ENCODE measurements around the gene GP5.
A peak's percentile ranks its signal among the peaks of the same experiment; 100 is the strongest.

Gene GP5

GRCh38 chr3:194396859-194397756 is 2.0 kb downstream of the GP5 start:
- DNase-seq, result peak in 1 of 2 donors; percentile 50

DNA sequence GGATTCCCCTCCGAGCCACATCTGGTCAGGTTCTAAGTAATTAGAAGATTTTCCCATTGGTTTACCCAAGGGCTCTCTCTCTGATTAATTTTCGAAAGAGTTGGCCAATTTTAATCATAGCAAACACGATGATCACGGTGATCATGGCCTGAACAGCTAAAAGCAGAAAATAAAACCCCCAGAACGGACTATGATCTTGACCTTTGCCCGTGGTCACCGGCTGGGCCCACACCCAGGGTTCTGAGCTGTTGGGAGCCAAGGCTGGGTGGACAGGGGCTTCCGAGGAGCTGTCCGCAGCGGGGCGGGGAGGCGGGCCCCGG is 2.6 kb downstream of the GP5 start:
- DNase-seq, result no peak

DNA sequence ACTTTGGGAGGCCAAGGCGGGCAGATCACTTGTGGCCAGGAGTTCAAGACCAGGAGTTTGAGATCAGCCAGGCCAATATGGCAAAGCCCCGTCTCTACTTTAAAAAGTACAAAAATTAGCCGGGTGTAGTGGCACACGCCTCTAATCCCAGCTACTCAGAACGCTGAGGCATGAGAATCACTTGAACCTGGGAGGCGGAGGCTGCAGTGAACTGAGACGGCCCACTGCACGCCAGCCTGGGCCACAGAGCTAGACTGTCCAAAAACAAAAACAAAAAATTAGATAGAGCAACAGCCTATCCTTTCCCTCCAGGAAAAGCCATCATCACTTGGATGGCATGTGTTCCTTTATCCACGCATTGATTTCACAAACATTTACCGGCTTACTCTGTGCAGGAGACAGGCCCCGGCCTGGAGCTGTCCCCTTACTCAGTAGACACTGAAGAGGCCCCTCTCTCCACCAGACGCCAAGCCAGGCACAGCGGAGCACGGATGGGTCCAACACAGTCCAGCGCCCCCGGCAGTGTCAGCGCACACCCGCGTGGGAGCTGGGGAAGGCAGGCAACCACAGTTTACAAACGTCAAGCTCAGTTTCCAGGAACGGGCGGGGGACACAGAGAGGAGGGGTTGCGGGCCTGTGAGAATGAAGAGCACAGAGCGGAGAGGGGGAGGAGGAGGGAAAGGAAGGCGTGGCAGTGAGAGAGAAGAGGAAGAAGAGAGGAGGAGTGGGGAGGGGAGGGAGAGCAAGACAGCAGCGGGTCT is 3.1 kb downstream of the GP5 start:
- peak; percentile 54 to 62 for DNase-seq

GRCh38 chr3:194395212-194395611 is 3.9 kb downstream of the GP5 start:
- DNase-seq, result no peak

DNA sequence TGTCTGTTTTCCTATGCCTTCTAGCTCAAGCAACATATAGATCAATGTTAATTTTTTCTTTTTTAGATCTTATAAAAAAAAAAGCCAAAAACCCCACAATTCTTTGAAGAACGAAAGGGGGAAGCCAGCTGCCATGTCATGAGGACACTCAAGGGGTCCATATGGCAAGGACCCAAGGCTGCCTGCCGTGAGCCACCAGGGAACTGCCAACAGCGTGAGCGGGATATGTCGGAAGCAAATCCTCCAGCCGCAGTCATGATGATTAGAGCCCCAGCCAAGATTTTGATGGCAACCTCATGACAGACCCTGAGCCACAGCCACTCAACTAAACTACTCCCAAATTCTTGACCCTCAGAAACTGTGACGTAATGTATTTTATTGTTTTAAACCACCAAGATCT is 6.5 kb downstream of the GP5 start:
- no peak for DNase-seq

DNA sequence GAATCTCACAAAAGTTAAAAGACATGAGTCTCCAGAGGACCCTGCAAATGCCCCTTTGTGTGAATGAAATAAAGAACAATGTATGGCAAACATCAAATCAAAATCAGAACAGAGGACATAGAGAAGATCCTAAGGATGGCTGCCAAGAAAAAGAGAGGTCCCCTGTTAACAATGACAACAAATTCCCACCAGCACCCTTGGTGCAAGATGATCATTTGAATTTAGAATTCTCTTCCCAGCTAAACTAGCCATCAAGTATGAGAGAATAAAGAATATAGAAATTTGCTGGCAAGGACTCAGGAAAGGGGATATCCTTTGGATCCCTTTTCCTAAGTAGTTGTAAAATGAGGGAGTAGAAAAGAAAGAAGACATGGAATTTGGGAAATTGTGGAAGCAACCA is 8.2 kb downstream of the GP5 start:
- DNase-seq, result no peak

DNA sequence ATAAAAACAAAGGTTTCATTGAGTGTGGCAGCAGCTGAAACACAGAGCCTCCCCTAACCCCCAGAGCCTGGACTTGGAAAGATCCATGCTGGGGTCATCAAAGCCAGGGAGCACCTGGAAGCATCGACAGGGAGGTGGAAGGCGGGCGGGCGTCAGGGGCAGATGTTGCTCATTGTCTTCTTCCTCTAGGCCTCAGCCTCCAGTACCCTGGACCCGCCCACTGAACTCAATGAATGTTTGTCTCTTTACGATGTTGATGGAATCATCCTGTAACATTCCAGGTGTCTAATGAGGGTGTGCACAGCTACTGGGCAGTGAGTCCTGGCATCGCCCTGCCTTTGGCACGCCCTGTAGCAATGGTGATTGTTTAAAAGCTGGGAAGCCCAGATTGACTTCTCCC is 9.8 kb downstream of the GP5 start:
- peak in 1 of 2 donors; percentile 14 for DNase-seq

DNA sequence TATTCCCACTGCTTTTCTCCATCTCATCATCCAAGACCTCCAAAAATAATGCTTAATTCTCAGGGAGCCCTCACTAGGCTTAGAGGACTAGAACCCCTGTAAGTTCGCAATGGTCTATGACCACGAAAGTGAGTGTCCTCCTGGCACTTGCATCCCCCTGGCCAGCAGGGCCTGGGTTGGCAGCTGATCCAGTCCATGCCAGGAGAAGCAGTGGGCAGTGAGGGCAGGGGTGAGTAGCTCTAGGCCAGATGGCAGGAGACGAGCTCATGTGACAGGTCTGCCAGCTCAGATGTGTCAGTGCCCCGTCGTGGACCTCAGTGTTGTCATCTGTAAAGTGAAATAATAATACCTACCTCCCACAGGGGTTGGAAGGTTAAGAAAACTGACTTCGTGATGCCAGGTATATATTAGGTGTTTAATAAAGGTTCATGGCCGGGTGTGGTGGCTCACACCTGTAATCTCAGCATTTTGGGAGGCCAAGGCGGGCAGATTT is 11.1 kb downstream of the GP5 start:
- peak in 1 of 2 donors; percentile 9 for DNase-seq

- no peak for DNase-seq
Observed at GRCh38 chr3:194387276-194387675, 11.8 kb downstream of the GP5 start.

DNA sequence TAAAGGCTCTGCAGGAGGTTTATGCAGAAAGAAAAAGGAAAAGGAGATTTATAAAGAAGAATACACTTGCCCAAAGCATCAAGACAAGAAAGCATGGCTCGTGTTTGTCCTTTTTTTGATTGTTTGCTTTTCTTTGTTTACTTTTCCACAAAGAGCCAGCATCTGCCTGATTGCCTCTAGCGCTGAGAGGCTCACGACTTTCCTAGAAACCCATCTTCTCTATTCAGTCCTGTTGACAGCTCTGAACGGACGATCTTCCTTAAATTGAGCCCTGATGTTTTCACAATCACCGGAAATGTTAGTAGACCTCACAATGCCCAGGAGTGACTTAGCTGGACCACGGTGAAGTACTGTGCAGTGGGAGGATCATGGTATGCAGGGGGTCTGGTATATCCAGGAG is 12.4 kb downstream of the GP5 start:
- DNase-seq, result no peak

- no peak for DNase-seq
Observed at GRCh38 chr3:194386066-194386465, 13.0 kb downstream of the GP5 start.

DNA sequence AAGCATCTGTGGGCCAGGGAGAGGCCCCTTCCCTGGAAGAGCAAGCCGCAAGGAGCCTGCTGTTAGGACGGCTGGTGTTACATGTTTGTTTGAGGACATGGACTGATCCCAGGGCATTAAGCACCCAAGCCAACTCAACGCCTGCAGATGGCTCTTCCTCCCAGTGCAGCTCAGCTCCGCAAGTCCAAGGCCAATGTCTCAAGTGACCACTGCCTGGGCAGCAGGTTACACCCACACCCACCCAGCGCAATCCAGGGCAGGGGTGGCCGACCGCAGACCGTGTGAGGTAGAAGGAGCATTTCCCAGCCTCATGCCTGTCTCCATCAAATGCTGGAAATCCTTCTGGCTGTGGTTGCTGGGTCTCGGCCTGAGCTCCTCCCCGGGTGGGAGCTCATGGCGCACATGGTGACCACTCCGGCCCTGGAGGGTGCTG is 14.5 kb downstream of the GP5 start:
- no peak for DNase-seq

- no peak for DNase-seq
Observed at GRCh38 chr3:194384156-194384555, 14.9 kb downstream of the GP5 start.

DNA sequence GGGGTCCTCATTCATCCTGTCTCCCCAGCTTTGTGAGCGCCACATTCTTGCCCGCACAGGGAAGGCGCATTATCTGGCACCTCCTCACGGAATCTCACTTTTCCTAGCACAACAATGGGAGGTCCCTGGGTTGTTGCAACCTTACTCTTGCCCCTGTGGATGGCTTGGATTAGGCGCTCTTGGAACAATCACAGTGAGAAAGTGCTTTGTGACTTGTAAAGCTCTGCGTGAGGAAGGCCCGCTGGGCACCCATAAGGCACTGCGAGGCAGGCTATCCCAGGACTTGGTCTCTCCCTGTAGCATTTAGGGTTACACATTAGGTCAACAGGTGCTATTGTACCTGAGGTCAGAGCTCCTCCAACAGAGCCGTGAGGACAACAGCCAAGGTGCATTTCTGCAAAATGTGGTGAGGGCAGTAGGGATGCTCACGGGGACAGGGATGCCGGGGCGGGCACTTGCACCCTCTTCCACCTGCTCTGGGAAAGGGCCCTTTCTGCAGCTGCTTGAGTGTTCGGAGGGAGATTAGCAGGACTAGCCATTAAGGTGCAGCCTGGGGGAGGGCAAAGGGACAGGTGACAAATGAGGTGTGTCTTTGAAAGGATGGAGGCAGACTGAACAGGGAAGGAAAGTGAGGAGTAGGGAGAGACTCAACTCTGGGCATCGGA is 15.7 kb downstream of the GP5 start:
- DNase-seq, result no peak

- no peak for DNase-seq
Observed at GRCh38 chr3:194382892-194383223, 16.2 kb downstream of the GP5 start.

GRCh38 chr3:194382196-194382891 is 16.7 kb downstream of the GP5 start:
- DNase-seq, result no peak

- no peak for DNase-seq
Observed at GRCh38 chr3:194381460-194381875, 17.6 kb downstream of the GP5 start.

DNA sequence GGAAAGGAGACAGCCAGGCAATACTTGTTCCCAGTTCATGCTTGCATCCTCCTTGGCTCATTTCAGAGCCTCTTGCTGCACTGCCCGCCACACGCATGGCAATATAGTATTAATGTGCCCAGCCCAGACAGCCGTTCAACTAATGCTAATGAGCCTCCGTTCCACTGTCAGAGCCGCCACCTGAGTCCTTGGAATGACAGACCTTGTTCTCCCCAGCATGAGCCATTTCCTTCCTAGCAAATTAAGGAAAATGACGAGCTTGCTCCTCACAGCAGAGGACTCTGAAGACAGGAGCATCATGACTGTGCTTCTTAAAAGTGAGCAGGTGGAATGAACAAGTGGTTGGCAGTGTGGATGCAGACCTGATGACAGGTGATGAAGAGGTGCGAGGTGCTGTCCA is 18.7 kb downstream of the GP5 start:
- no peak for DNase-seq

- DNase-seq, result no peak
Observed at GRCh38 chr3:194379651-194380050, 19.4 kb downstream of the GP5 start.

DNA sequence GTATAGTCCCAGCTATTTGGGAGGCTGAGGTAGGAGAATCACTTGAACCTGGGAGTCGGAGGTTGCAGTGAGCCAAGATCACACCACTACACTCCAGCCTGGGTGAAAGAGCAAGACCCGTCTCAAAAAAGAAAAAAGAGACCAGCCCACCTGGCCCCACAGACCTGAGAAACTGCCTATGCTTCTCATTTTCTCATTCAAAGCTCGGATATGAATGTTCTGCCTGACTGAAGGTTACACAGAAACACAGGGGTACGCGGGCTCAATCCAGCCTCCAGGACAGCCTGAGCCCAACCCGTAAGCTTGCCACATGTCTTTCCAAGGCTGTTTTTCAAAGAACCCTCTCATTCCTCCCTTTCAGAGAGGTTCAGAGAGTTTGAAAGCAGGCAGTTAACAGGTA is 19.8 kb downstream of the GP5 start:
- DNase-seq, result no peak

DNA sequence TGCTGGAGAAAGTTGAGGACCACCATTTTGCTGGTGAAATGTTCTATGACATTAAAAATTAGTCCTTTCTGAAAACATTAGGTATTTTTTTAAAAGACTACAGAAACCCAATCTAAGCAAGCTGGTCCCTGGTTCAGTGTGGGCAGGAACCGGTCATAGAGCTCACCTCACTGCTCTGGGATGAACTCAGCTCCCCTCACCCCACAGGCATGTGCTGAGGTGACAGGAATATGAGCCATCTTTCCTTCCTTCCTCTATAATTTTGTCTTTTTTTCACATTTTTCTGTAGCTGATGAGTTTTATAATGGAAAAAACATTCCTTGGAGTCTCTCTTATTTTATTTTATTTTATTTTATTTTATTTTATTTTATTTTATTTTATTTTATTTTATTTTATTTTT is 21.4 kb downstream of the GP5 start:
- no peak for DNase-seq

GRCh38 chr3:194376241-194376560 is 22.9 kb downstream of the GP5 start:
- DNase-seq, result no peak
